GM23338 (cell line): ENCODE data around the gene SPTBN4. TPM values are rescaled to one million over a fixed set of nuclear protein-coding genes. Genes with fewer than 3 reads are reported as not detected.

Source experiments
- ATAC-seq: fragments of 200-7000 bp; cut with Tn5 transposase; 3 replicates; pipeline ENCODE4 v1.9.1; 2020
- DNase-seq: peaks from one replicate; pipeline ENCODE4 v3.0.0-alpha.2; 2015; ENCODE audit warnings: low spot score
- H2AFZ ChIP-seq: fragments of 200-600 bp; sonication (generic); 2 replicates; pipeline ENCODE4 v1.8.0; 2016; ENCODE audit warnings: antibody characterized with exemption, mild to moderate bottlenecking, moderate library complexity
- H3F3A ChIP-seq: fragments of 200-600 bp; sonication (generic); replicated peaks from 2 replicates; pipeline ENCODE4 v1.8.0; 2017; ENCODE audit warnings: antibody characterized with exemption, mixed run types, low read depth
- H3K27ac ChIP-seq: fragments of 200-600 bp; sonication (generic); 2 replicates; pipeline ENCODE4 v1.6.1; 2016; ENCODE audit warnings: low read depth
- H3K27me3 ChIP-seq: fragments of 200-600 bp; sonication (generic); 2 replicates; pipeline ENCODE4 v1.8.0; 2016; ENCODE audit warnings: mild to moderate bottlenecking, mixed run types, moderate library complexity; ENCODE audit not compliant: insufficient read depth
- H3K36me3 ChIP-seq: fragments of 200-600 bp; sonication (generic); 2 replicates; pipeline ENCODE4 v1.8.0; 2016; ENCODE audit warnings: mild to moderate bottlenecking; ENCODE audit not compliant: insufficient read depth
- H3K4me1 ChIP-seq: fragments of 200-600 bp; sonication (generic); 2 replicates; pipeline ENCODE4 v1.8.0; 2016; ENCODE audit warnings: mild to moderate bottlenecking, moderate library complexity; ENCODE audit not compliant: insufficient read depth
- H3K4me2 ChIP-seq: fragments of 200-600 bp; sonication (generic); 2 replicates; pipeline ENCODE4 v1.7.1; 2017; ENCODE audit warnings: mixed run types
- H3K4me3 ChIP-seq: fragments of 200-600 bp; sonication (generic); 2 replicates; pipeline ENCODE4 v1.6.1; 2016; ENCODE audit warnings: mixed run types
- H3K79me2 ChIP-seq: fragments of 200-600 bp; sonication (generic); replicated peaks from 2 replicates; pipeline ENCODE4 v1.8.0; 2017; ENCODE audit warnings: mild to moderate bottlenecking; ENCODE audit not compliant: insufficient read depth
- H3K9me2 ChIP-seq: fragments of 200-600 bp; sonication (generic); 2 replicates; pipeline ENCODE4 v1.8.0; 2017; ENCODE audit not compliant: insufficient read depth
- H4K20me1 ChIP-seq: fragments of 200-600 bp; sonication (generic); replicated peaks from 2 replicates; pipeline ENCODE4 v1.8.0; 2017; ENCODE audit warnings: mild to moderate bottlenecking; ENCODE audit not compliant: insufficient read depth
- H3K27ac Mint-ChIP-seq: 2 replicates; pipeline ENCODE4 v1.8.0; 2020; ENCODE audit warnings: inconsistent platforms, mild to moderate bottlenecking, moderate library complexity, mixed read lengths
- H3K27me3 Mint-ChIP-seq: 3 replicates; pipeline ENCODE4 v1.8.0; 2022; ENCODE audit warnings: low read depth, mild to moderate bottlenecking, moderate library complexity, mixed read lengths, inconsistent platforms; ENCODE audit not compliant: insufficient read depth, poor library complexity
- H3K36me3 Mint-ChIP-seq: 3 replicates; pipeline ENCODE4 v1.8.0; 2021; ENCODE audit warnings: low read depth, mild to moderate bottlenecking, inconsistent platforms, moderate library complexity, mixed read lengths
- H3K4me1 Mint-ChIP-seq: 3 replicates; pipeline ENCODE4 v1.8.0; 2020; ENCODE audit warnings: mild to moderate bottlenecking, inconsistent platforms, mixed read lengths
- H3K4me3 Mint-ChIP-seq: 3 replicates; pipeline ENCODE4 v1.8.0; 2021; ENCODE audit warnings: moderate library complexity, mild to moderate bottlenecking, inconsistent platforms, mixed read lengths
- H3K9me3 Mint-ChIP-seq: 3 replicates; pipeline ENCODE4 v1.8.0; 2020; ENCODE audit warnings: moderate library complexity, mild to moderate bottlenecking, inconsistent platforms, mixed read lengths
- CREB1 ChIP-seq: fragments of 250-450 bp; sonication (Bioruptor Pico); IDR thresholded peaks from 2 replicates; pipeline ENCODE4 v1.5.0; 2020; ENCODE audit warnings: low read depth, mild to moderate bottlenecking, moderate library complexity
- ETS1 ChIP-seq: IDR thresholded peaks from 2 replicates; pipeline ENCODE4 v1.6.1; 2016; ENCODE audit warnings: antibody characterized with exemption
- EZH2 ChIP-seq: fragments of 200-600 bp; sonication (generic); IDR thresholded peaks from one replicate; pipeline ENCODE4 v1.8.0; 2017; ENCODE audit warnings: antibody characterized with exemption, mild to moderate bottlenecking, low read depth; ENCODE audit not compliant: unreplicated experiment
- EZH2phosphoT487 ChIP-seq: fragments of 200-600 bp; sonication (generic); IDR thresholded peaks from one replicate; pipeline ENCODE4 v1.8.1; 2018; ENCODE audit warnings: antibody characterized with exemption; ENCODE audit not compliant: unreplicated experiment
- JUNB ChIP-seq: IDR thresholded peaks from one replicate; pipeline ENCODE4 v1.6.1; 2016; ENCODE audit warnings: antibody characterized with exemption; ENCODE audit not compliant: unreplicated experiment
- NANOG ChIP-seq: IDR thresholded peaks from 2 replicates; pipeline ENCODE4 v1.6.1; 2016; ENCODE audit warnings: antibody characterized with exemption, borderline replicate concordance
- POLR2AphosphoS5 ChIP-seq: IDR thresholded peaks from 2 replicates; pipeline ENCODE4 v1.6.1; 2016; ENCODE audit warnings: antibody characterized with exemption, low read depth
- REST ChIP-seq: IDR thresholded peaks from one replicate; pipeline ENCODE4 v1.6.1; 2018; ENCODE audit warnings: antibody characterized with exemption; ENCODE audit not compliant: unreplicated experiment
- STAT1 ChIP-seq: IDR thresholded peaks from one replicate; pipeline ENCODE4 v1.6.1; 2016; ENCODE audit warnings: antibody characterized with exemption; ENCODE audit not compliant: unreplicated experiment
- ZNF114 ChIP-seq: fragments of 250-450 bp; sonication (Bioruptor Pico); IDR thresholded peaks from 2 replicates; pipeline ENCODE4 v1.5.0; 2020; ENCODE audit warnings: mild to moderate bottlenecking, moderate library complexity
- ZNF331 ChIP-seq: fragments of 250-450 bp; sonication (Bioruptor Pico); IDR thresholded peaks from 2 replicates; pipeline ENCODE4 v1.5.0; 2020; ENCODE audit warnings: low read depth, mild to moderate bottlenecking, moderate library complexity
- polyA plus RNA-seq: library from polyadenylated mRNA; unstranded; fragments of >200 nt; fragmentation: Nextera tagmentation; extraction: Ambion mirVana; gene quantifications from 2 replicates; pipeline ENCODE4 v1.2.1, GENCODE V29; 2016
- total RNA-seq: library from RNA; depleted of rRNA; stranded (reverse); fragments of >200 nt; shearing (Covaris generic); gene quantifications from 2 replicates; pipeline ENCODE4 v1.2.3, GENCODE V29; 2014
- TF ChIP-seq, protein P1 (sequence below): fragments of 250-450 bp; sonication (Bioruptor Pico); IDR thresholded peaks from 2 replicates; pipeline ENCODE4 v1.5.0; 2020; ENCODE audit warnings: mild to moderate bottlenecking, moderate library complexity
- TF ChIP-seq, protein P2 (sequence below), 2 experiments: fragments of 200-600 bp in 1 of 2; sonication (generic) in 1 of 2; conservative IDR thresholded peaks; 2 replicates each; pipeline versions ENCODE4 v1.5.1 to v1.6.1; 2016 to 2017; ENCODE audit warnings: antibody characterized with exemption in 2 of 2, low read depth in 2 of 2, mild to moderate bottlenecking in 2 of 2, moderate library complexity in 1 of 2

Gene SPTBN4
- total and polyA plus RNA-seq, 2 experiments from 2014 or later, result 1.6 to 2.3 TPM

- Histone ChIP-seq H3K79me2 (no peaks in the 10 kb centered on the region), H3K9me2 (no peaks in the 10 kb centered on the region), H3K27me3 (peaks cover 77% of the 10 kb centered on the region), H3K36me3 (no peaks in the 10 kb centered on the region), H3K27ac (no peak overlapping the region), H3F3A (peaks cover 12% of the 10 kb centered on the region; the same call in 1 of the 2 replicates), H3K4me1 (no peaks in the 10 kb centered on the region), H3K4me2 (peak overlapping the region; percentile 73), H3K4me3 (peak overlapping the region; percentile 50), H4K20me1 (no peaks in the 10 kb centered on the region), H2AFZ (peak overlapping the region; percentile 96)
- Mint-ChIP-seq H3K4me1 (no peaks in the 10 kb centered on the region; the same call in 2 of the 3 replicates), H3K9me3 (peaks cover 16% of the 10 kb centered on the region), H3K4me3 (peak overlapping the region; percentile 55), H3K36me3 (no peaks in the 10 kb centered on the region; the same call in 2 of the 3 replicates), H3K27me3 (peaks cover 68% of the 10 kb centered on the region), H3K27ac (no peak overlapping the region)
- no peak for DNase-seq
- ATAC-seq, result no peak
- TF ChIP-seq, protein P1, sequence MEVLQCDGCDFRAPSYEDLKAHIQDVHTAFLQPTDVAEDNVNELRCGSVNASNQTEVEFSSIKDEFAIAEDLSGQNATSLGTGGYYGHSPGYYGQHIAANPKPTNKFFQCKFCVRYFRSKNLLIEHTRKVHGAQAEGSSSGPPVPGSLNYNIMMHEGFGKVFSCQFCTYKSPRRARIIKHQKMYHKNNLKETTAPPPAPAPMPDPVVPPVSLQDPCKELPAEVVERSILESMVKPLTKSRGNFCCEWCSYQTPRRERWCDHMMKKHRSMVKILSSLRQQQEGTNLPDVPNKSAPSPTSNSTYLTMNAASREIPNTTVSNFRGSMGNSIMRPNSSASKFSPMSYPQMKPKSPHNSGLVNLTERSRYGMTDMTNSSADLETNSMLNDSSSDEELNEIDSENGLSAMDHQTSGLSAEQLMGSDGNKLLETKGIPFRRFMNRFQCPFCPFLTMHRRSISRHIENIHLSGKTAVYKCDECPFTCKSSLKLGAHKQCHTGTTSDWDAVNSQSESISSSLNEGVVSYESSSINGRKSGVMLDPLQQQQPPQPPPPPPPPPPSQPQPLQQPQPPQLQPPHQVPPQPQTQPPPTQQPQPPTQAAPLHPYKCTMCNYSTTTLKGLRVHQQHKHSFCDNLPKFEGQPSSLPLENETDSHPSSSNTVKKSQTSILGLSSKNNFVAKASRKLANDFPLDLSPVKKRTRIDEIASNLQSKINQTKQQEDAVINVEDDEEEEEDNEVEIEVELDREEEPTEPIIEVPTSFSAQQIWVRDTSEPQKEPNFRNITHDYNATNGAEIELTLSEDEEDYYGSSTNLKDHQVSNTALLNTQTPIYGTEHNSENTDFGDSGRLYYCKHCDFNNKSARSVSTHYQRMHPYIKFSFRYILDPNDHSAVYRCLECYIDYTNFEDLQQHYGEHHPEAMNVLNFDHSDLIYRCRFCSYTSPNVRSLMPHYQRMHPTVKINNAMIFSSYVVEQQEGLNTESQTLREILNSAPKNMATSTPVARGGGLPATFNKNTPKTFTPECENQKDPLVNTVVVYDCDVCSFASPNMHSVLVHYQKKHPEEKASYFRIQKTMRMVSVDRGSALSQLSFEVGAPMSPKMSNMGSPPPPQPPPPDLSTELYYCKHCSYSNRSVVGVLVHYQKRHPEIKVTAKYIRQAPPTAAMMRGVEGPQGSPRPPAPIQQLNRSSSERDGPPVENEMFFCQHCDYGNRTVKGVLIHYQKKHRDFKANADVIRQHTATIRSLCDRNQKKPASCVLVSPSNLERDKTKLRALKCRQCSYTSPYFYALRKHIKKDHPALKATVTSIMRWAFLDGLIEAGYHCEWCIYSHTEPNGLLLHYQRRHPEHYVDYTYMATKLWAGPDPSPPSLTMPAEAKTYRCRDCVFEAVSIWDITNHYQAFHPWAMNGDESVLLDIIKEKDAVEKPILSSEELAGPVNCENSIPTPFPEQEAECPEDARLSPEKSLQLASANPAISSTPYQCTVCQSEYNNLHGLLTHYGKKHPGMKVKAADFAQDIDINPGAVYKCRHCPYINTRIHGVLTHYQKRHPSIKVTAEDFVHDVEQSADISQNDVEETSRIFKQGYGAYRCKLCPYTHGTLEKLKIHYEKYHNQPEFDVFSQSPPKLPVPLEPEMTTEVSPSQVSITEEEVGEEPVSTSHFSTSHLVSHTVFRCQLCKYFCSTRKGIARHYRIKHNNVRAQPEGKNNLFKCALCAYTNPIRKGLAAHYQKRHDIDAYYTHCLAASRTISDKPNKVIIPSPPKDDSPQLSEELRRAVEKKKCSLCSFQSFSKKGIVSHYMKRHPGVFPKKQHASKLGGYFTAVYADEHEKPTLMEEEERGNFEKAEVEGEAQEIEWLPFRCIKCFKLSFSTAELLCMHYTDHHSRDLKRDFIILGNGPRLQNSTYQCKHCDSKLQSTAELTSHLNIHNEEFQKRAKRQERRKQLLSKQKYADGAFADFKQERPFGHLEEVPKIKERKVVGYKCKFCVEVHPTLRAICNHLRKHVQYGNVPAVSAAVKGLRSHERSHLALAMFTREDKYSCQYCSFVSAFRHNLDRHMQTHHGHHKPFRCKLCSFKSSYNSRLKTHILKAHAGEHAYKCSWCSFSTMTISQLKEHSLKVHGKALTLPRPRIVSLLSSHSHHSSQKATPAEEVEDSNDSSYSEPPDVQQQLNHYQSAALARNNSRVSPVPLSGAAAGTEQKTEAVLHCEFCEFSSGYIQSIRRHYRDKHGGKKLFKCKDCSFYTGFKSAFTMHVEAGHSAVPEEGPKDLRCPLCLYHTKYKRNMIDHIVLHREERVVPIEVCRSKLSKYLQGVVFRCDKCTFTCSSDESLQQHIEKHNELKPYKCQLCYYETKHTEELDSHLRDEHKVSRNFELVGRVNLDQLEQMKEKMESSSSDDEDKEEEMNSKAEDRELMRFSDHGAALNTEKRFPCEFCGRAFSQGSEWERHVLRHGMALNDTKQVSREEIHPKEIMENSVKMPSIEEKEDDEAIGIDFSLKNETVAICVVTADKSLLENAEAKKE (CRISPR knock-in tag), result no peak
- TF ChIP-seq NANOG (no peak), CREB1 (no peak), ZNF114 (CRISPR knock-in tag) (no peak), EZH2 (no peak), POLR2AphosphoS5 (no peak), EZH2phosphoT487 (no peak), STAT1 (no peak), JUNB (no peak), ZNF331 (CRISPR knock-in tag) (no peak), ETS1 (no peak), REST (no peak)
- TF ChIP-seq, protein P2, sequence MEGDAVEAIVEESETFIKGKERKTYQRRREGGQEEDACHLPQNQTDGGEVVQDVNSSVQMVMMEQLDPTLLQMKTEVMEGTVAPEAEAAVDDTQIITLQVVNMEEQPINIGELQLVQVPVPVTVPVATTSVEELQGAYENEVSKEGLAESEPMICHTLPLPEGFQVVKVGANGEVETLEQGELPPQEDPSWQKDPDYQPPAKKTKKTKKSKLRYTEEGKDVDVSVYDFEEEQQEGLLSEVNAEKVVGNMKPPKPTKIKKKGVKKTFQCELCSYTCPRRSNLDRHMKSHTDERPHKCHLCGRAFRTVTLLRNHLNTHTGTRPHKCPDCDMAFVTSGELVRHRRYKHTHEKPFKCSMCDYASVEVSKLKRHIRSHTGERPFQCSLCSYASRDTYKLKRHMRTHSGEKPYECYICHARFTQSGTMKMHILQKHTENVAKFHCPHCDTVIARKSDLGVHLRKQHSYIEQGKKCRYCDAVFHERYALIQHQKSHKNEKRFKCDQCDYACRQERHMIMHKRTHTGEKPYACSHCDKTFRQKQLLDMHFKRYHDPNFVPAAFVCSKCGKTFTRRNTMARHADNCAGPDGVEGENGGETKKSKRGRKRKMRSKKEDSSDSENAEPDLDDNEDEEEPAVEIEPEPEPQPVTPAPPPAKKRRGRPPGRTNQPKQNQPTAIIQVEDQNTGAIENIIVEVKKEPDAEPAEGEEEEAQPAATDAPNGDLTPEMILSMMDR (conservative IDR thresholded peaks at IDR 0.05; ENCODE audit: low read depth in 2 of 2), result no peak
Measured at GRCh38 chr19:40512110-40512472, 45.3 kb downstream of the SPTBN4 start.
